Measurements from ENCODE around the gene DDX51.

DDX51 gene

GRCh38 chr12:132179431-132180362 lies 35.6 kb upstream of the DDX51 start:
- no peak for DNase-seq

- DNase-seq, result no peak
These were observed 34.8 kb upstream of the DDX51 start for GRCh38 chr12:132178801-132179401.

GRCh38 chr12:132178316-132178715 lies 34.2 kb upstream of the DDX51 start:
- DNase-seq, result no peak

- no peak for DNase-seq
These were observed 32.9 kb upstream of the DDX51 start for GRCh38 chr12:132176920-132177551.

GRCh38 chr12:132176385-132176919 lies 32.3 kb upstream of the DDX51 start:
- DNase-seq, result no peak

- no peak for DNase-seq
These were observed 31.6 kb upstream of the DDX51 start for GRCh38 chr12:132175496-132176384.

GRCh38 chr12:132174839-132175490 lies 30.8 kb upstream of the DDX51 start:
- DNase-seq, result no peak

GRCh38 chr12:132174015-132174838 lies 30.1 kb upstream of the DDX51 start:
- no peak for DNase-seq

- DNase-seq, result no peak
These were observed 29.3 kb upstream of the DDX51 start for GRCh38 chr12:132173135-132174014.

GRCh38 chr12:132172619-132173018 lies 28.5 kb upstream of the DDX51 start:
- no peak for DNase-seq

- DNase-seq, result no peak
These were observed 27.9 kb upstream of the DDX51 start for GRCh38 chr12:132171968-132172521.

- DNase-seq, result no peak
These were observed 27.3 kb upstream of the DDX51 start for GRCh38 chr12:132171293-132171967.

- no peak for DNase-seq
These were observed 26.6 kb upstream of the DDX51 start for GRCh38 chr12:132170637-132171292.

GRCh38 chr12:132170094-132170636 lies 26.0 kb upstream of the DDX51 start:
- DNase-seq, result no peak

- no peak for DNase-seq
These were observed 25.3 kb upstream of the DDX51 start for GRCh38 chr12:132169376-132169775.

GRCh38 chr12:132168311-132169031 lies 24.4 kb upstream of the DDX51 start:
- no peak for DNase-seq

- DNase-seq, result no peak
These were observed 23.6 kb upstream of the DDX51 start for GRCh38 chr12:132167611-132168310.

Measured in NCI-H524 treated with DMSO at 0.1 percent for 48 hours (cell line).